ENCODE results near the gene DNER.
"Not testable (repeated sequence)": the region's sequence is repeated elsewhere in the genome, so short reads cannot be mapped to it uniquely, and the experiment has no call there.

Gene DNER

GRCh38 chr2:229387866-229388265 lies 326.5 kb downstream of the DNER start:
- DNase-seq (ENCODE audit: low spot score in 2 of 2) (no peak), ATAC-seq (ENCODE audit: low read depth) (no peak)
- Mint-ChIP-seq H3K4me1 (no peaks in the 10 kb centered on the region), H3K4me3 (no peak overlapping the region), H3K36me3 (peaks cover 2% of the 10 kb centered on the region), H3K9me3 (peaks cover 16% of the 10 kb centered on the region), H3K27ac (no peak overlapping the region), H3K27me3 (no peaks in the 10 kb centered on the region)

GRCh38 chr2:229380101-229380625 lies 334.2 kb downstream of the DNER start:
- no peaks in the 10 kb centered on the region for H3K36me3 Mint-ChIP-seq
- DNase-seq (ENCODE audit: low spot score in 2 of 2) (no peak), ATAC-seq (ENCODE audit: low read depth) (no peak)
- no peaks in the 10 kb centered on the region for H3K4me1 Mint-ChIP-seq
- no peak overlapping the region for H3K4me3 Mint-ChIP-seq
- peaks cover 3% of the 10 kb centered on the region for H3K27me3 Mint-ChIP-seq
- H3K27ac Mint-ChIP-seq: no peak overlapping the region
- peaks cover 12% of the 10 kb centered on the region for H3K9me3 Mint-ChIP-seq

GRCh38 chr2:229378386-229378785 lies 336.0 kb downstream of the DNER start:
- Mint-ChIP-seq H3K36me3 (no peaks in the 10 kb centered on the region), H3K4me1 (no peaks in the 10 kb centered on the region), H3K9me3 (peaks cover 7% of the 10 kb centered on the region), H3K27me3 (peaks cover 3% of the 10 kb centered on the region), H3K27ac (no peak overlapping the region), H3K4me3 (no peak overlapping the region)
- DNase-seq (ENCODE audit: low spot score in 2 of 2) (no peak), ATAC-seq (ENCODE audit: low read depth) (no peak)

GRCh38 chr2:229376866-229377265 lies 337.5 kb downstream of the DNER start:
- H3K4me1 Mint-ChIP-seq: no peaks in the 10 kb centered on the region
- H3K9me3 Mint-ChIP-seq: peaks cover 4% of the 10 kb centered on the region
- peaks cover 6% of the 10 kb centered on the region for H3K27me3 Mint-ChIP-seq
- DNase-seq (ENCODE audit: low spot score in 2 of 2): no peak
- no peak overlapping the region for H3K27ac Mint-ChIP-seq
- ATAC-seq (ENCODE audit: low read depth): no peak
- no peaks in the 10 kb centered on the region for H3K36me3 Mint-ChIP-seq
- H3K4me3 Mint-ChIP-seq: no peak overlapping the region

GRCh38 chr2:229375251-229375650 lies 339.1 kb downstream of the DNER start:
- no peak overlapping the region for H3K27ac Mint-ChIP-seq
- no peak for DNase-seq (ENCODE audit: low spot score in 2 of 2)
- H3K27me3 Mint-ChIP-seq: peaks cover 7% of the 10 kb centered on the region
- H3K9me3 Mint-ChIP-seq: peaks cover 4% of the 10 kb centered on the region
- no peaks in the 10 kb centered on the region for H3K36me3 Mint-ChIP-seq
- no peak for ATAC-seq (ENCODE audit: low read depth)
- no peak overlapping the region for H3K4me3 Mint-ChIP-seq
- no peaks in the 10 kb centered on the region for H3K4me1 Mint-ChIP-seq

GRCh38 chr2:229373311-229373710 lies 341.0 kb downstream of the DNER start:
- not testable (repeated sequence) for H3K36me3 Mint-ChIP-seq; H3K4me3 Mint-ChIP-seq; DNase-seq (ENCODE audit: low spot score in 2 of 2); H3K9me3 Mint-ChIP-seq; H3K27ac Mint-ChIP-seq; H3K4me1 Mint-ChIP-seq; ATAC-seq (ENCODE audit: low read depth); H3K27me3 Mint-ChIP-seq

GRCh38 chr2:229372207-229372606 lies 342.1 kb downstream of the DNER start:
- Mint-ChIP-seq H3K4me3 (no peak overlapping the region), H3K9me3 (no peaks in the 10 kb centered on the region), H3K27me3 (peaks cover 4% of the 10 kb centered on the region), H3K4me1 (no peaks in the 10 kb centered on the region), H3K36me3 (no peaks in the 10 kb centered on the region), H3K27ac (no peak overlapping the region)
- DNase-seq (ENCODE audit: low spot score in 2 of 2) (no peak), ATAC-seq (ENCODE audit: low read depth) (no peak)

GRCh38 chr2:229371086-229371485 lies 343.3 kb downstream of the DNER start:
- no peak for DNase-seq (ENCODE audit: low spot score in 2 of 2)
- Mint-ChIP-seq H3K4me1 (no peaks in the 10 kb centered on the region), H3K27ac (no peak overlapping the region), H3K4me3 (no peak overlapping the region), H3K36me3 (no peaks in the 10 kb centered on the region), H3K9me3 (no peaks in the 10 kb centered on the region), H3K27me3 (peaks cover 4% of the 10 kb centered on the region)
- ATAC-seq (ENCODE audit: low read depth): no peak

GRCh38 chr2:229370509-229370908 lies 343.8 kb downstream of the DNER start:
- no peaks in the 10 kb centered on the region for H3K4me1 Mint-ChIP-seq
- H3K27ac Mint-ChIP-seq: no peak overlapping the region
- H3K9me3 Mint-ChIP-seq: no peaks in the 10 kb centered on the region
- no peaks in the 10 kb centered on the region for H3K36me3 Mint-ChIP-seq
- H3K27me3 Mint-ChIP-seq: peaks cover 4% of the 10 kb centered on the region
- ATAC-seq (ENCODE audit: low read depth) (no peak), DNase-seq (ENCODE audit: low spot score in 2 of 2) (no peak)
- no peak overlapping the region for H3K4me3 Mint-ChIP-seq

- no peaks in the 10 kb centered on the region for H3K36me3 Mint-ChIP-seq
- no peak overlapping the region for H3K4me3 Mint-ChIP-seq
- no peak overlapping the region for H3K27ac Mint-ChIP-seq
- no peaks in the 10 kb centered on the region for H3K27me3 Mint-ChIP-seq
- H3K4me1 Mint-ChIP-seq: no peaks in the 10 kb centered on the region
- ATAC-seq (ENCODE audit: low read depth) (no peak), DNase-seq (ENCODE audit: low spot score in 2 of 2) (no peak)
- H3K9me3 Mint-ChIP-seq: no peaks in the 10 kb centered on the region
Observed at GRCh38 chr2:229363185-229363814, 351.1 kb downstream of the DNER start.

- Mint-ChIP-seq H3K27ac (no peak overlapping the region), H3K27me3 (peaks cover 8% of the 10 kb centered on the region), H3K36me3 (peaks cover 2% of the 10 kb centered on the region), H3K9me3 (peaks cover 4% of the 10 kb centered on the region), H3K4me1 (no peaks in the 10 kb centered on the region), H3K4me3 (no peak overlapping the region)
- ATAC-seq (ENCODE audit: low read depth) (no peak), DNase-seq (ENCODE audit: low spot score in 2 of 2) (no peak)
Observed at GRCh38 chr2:229350883-229351282, 363.5 kb downstream of the DNER start.

GRCh38 chr2:229350117-229350805 lies 364.1 kb downstream of the DNER start:
- peaks cover 8% of the 10 kb centered on the region for H3K27me3 Mint-ChIP-seq
- peaks cover 4% of the 10 kb centered on the region for H3K9me3 Mint-ChIP-seq
- H3K36me3 Mint-ChIP-seq: peaks cover 2% of the 10 kb centered on the region
- H3K4me1 Mint-ChIP-seq: no peaks in the 10 kb centered on the region
- DNase-seq (ENCODE audit: low spot score in 2 of 2) (no peak), ATAC-seq (ENCODE audit: low read depth) (no peak)
- H3K4me3 Mint-ChIP-seq: no peak overlapping the region
- no peak overlapping the region for H3K27ac Mint-ChIP-seq

GRCh38 chr2:229348128-229348527 lies 366.2 kb downstream of the DNER start:
- peaks cover 4% of the 10 kb centered on the region for H3K9me3 Mint-ChIP-seq
- H3K4me3 Mint-ChIP-seq: no peak overlapping the region

GRCh38 chr2:229346816-229347540 lies 367.4 kb downstream of the DNER start:
- Mint-ChIP-seq H3K27me3 (peaks cover 10% of the 10 kb centered on the region), H3K9me3 (peaks cover 4% of the 10 kb centered on the region), H3K4me3 (no peak overlapping the region), H3K36me3 (peaks cover 2% of the 10 kb centered on the region), H3K27ac (no peak overlapping the region), H3K4me1 (no peaks in the 10 kb centered on the region)
- ATAC-seq (ENCODE audit: low read depth) (no peak), DNase-seq (ENCODE audit: low spot score in 2 of 2) (no peak)

More at GRCh38 chr2:229348128-229348527, 366.2 kb downstream of the DNER start:
- H3K27ac Mint-ChIP-seq: no peak overlapping the region
- H3K36me3 Mint-ChIP-seq: peaks cover 2% of the 10 kb centered on the region
- no peaks in the 10 kb centered on the region for H3K4me1 Mint-ChIP-seq
- ATAC-seq (ENCODE audit: low read depth) (no peak), DNase-seq (ENCODE audit: low spot score in 2 of 2) (no peak)
- H3K27me3 Mint-ChIP-seq: peaks cover 10% of the 10 kb centered on the region
